ENCODE data around the gene LIPN.
A peak's percentile ranks its signal among the peaks of the same experiment; 100 is the strongest.

The LIPN gene

DNA sequence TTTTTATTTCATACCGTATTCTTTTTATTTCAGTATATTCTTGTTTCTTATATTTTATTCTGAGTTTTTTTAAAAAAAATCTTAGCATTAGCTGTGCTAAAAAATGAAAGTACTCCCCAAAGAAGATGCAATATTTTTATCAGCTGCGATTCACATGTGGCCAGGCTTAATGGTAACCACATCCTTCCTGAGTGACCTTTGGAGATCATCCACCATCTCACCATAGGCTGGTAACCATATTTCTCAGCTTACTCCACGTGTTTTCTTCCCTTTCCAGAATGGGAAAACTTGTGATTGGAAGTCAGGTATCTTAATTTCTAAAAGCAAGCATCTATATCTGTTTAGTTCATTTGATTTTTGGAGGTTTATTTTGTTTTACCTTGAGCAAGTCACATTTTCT is 23.9 kb downstream of the LIPN start:
- DNase-seq (ENCODE audit: low read depth) = no peak

DNA sequence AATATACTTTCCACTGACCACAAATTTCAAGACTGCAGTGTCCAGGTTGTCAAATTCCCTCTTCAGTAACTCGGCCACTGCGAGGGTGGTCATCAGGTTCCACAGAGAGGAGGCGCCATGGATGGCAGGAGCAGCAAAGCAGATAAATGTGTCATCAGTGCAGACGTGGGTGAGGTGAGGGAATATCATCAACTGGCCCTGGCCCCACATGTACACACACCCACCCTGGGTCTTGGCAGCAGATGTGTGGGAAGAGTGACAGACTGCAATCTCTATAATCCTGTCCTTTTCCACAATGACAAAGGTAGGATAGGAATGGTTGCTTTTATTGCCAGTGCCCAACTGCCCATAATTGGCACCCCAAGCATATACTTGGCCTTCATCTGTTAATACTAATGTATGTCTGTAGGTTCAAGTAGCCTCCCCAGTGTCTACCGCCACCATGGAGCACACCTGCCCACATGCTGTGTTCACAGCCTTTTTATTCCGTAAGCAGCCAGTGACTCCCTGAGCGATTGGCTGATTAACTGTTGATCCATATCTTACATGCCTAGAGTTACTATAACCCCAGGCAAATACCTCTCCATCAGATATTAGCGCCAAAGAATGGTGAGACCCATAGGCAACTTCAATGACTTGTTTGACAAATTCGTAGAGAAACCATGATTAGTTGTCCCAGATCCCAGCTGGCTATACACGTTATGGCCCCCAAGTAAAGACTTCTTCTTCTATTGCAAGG is 26.4 kb downstream of the LIPN start:
- no peak for DNase-seq (ENCODE audit: low read depth)

DNA sequence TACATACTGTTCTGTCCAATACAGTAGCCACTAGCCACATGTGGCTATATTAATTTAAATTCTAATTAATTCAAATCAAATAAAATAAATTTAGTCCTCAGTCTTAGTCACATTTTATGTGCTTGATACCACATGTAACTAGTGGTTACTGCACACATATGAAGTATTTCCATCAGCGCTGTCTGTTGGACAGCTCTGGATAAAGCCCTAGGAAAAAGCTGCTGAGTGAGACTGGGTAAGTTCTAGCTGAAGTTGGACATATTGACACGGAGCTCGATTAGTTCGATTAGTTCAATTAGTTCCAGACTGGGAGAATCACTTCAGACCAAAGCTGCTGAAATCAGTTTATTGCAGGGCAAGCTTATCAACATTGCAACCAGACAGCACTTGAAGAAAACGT is 27.6 kb downstream of the LIPN start:
- no peak for DNase-seq (ENCODE audit: low read depth)

DNA sequence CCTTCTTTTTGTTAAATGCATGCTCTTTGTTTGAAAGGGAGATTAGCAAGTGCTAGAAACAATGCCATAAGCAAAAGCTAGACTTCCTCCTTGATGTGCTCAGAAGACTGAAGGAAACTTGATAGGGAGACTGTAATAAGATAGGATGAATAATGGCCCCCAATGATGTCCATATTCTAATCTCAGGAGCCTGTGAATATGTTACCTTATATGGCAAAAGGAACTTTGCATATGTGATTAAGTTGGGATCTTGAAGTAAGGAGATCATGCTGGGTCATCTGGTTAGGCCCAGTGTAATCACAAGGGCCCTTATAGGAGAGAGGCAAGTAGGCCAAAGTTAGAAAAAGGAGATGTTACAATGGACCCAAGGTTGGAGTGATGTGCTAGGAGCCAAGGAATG is 29.1 kb downstream of the LIPN start:
- DNase-seq (ENCODE audit: low read depth) = no peak

DNA sequence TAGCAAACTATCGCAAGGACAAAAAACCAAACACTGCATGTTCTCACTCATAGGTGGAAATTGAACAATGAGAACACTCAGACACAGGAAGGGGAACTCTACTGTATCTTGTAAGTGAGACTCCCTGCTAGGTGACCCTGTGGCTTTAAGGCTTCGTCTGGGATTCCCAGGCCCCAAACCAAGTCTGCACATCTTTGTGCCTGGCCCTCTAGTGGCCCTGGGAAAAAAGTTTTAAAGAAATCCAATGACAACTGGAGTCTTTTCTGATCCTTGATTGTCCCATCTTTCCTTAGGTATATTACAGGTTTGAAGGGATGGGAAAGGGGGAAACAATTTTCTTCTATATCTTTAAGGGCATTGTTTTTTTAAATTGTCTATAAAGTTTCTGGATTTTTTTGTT is 32.1 kb downstream of the LIPN start:
- no peak for DNase-seq (ENCODE audit: low read depth)

DNA sequence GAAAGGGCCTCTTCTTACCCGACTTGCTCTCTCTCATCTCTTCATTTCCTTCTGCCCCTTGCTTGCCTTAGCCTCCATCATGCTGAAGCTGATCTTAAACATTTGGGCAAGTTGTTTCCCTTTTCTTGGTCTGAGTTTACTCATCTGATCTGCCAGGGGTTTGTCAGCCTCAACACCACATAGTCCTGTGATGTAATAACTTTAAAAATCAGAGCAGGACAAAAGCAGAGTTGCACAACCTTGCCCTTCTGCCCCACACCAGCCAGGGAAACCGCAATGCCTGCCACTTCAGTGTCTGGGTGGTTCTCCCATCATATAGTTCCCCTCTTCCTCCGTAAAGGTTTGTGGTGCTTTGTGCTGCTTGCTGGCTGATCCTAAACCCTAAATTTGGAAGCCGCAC is 32.8 kb downstream of the LIPN start:
- DNase-seq (ENCODE audit: low read depth) = no peak

DNA sequence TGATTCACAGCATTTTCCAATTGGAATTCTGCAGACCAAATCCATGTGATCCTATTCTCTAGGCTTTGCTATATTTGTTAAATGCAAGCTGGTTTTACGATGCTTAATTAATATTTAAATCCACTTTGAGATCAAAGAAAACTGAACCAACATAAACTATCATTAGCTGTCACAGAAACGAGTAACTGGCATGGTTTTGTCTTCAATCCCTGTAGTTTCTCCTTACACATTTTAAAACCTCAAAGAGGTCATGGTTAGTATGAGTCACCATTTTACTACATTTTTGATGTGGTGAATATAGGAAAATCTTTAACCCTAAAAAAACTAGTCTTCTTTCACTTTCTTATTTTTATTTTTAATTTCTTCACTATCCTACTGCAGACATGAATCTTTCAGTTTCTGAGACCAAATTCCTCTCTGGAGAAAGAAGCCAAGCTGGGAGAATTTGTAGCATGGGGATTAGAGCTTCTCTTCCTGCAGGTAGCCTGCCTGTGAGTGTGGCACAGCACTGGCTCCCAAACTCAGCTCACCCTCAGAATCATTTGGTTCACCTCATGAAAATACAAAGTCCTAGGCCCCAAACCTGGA is 34.0 kb downstream of the LIPN start:
- peak; percentile 64 for DNase-seq (ENCODE audit: low read depth)

DNA sequence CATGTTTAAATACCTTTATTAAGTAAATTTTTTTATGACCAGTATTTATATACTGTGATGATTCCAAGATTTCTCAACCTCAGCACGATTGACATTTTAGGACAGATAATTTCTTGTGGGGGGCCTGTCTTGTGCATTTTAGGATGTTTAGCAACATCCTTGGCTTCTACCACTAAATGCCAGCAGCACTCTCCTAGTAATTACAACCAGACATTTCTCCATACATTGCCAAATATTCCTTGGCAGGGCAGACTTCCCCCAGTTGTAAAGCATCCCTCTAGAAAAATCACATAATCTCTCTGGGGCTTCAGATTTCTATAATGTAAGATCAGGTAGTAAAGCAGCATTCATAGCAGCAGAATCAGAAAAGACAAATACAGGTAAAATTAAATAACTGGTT is 34.9 kb downstream of the LIPN start:
- no peak for DNase-seq (ENCODE audit: low read depth)

DNA sequence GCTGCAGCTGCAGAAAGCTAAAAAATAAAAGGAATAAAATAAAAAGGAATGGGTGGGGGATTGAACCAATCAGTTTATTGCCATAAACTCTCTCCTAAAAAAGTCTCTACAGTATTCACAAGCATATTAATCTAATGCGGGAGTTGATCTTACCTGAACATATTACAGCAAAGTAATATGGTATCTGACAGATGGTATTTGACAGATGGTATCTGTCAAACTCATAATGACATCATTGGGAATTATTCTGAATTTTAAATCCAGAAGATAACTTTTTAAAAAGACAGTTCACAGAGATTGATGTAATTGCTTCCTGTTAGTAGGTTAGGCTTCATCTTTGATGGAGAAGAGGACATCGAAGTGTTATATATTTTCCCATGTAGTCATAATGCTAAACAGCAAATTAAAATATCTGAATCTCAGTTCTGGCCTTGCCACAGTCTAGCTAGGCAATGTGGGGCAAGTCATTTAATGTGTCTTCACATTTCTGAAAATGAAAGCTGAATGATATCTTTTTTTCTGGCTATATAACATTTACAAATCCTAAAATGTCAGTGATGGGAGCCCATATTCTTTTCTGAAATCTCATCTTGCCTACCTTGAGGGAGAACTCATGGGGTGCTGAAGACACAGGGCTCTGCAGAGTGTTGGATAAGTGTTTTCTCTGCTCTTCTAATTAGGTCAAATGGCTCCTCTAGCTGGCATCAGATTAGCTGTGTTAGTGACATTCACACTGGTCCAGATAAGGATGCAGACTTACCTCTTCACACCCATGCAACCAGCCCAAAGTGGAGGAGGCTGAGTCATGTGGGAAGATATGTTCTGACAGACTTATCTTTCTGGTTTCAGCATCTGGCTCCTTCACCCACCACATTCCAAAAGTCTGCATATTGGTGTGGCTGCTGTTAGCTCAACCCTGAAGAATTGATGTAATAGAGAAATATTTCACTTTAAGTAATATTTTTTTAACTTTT is 40.6 kb downstream of the LIPN start:
- DNase-seq (ENCODE audit: low read depth) = no peak

DNA sequence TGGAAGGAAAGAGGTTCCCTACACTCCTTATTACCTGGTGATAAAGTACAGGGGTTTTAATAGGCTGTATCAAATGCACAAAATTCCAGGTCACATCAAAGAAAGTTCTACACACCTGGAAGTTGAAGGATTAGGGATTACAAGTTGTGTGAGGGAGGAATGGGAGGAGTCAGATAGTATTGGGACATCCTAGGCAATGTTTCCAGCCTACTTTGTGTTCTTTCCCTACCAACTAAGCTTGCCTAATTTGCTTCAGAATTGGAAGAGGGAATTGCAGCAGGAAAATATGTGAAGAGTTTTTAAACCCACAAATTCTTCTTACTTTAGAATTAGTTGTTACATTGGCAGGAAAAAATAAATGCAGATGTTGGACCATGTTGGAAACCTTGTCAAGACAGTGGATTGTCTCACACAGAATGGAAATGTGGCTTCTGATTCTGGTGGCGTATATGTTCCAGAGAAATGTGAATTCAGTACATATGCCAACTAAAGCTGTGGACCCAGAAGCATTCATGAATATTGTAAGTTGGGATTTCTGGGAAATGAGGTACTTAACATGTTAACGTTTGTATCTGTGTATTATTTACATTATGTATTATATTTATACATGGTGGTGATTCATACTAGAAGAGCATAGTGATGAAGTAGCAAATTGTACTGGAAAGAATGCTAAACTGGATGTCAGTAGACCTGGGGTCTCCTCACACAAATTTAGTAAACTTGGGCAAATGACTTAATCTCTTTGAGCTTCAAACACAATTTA is 42.9 kb downstream of the LIPN start, which contains the start of gene LIPM:
TSS of gene LIPM (plus strand) at position 208 of the 763 bp plus-strand sequence. CDS start at position 375, 167 bp downstream.
- no peak for DNase-seq (ENCODE audit: low read depth)

DNA sequence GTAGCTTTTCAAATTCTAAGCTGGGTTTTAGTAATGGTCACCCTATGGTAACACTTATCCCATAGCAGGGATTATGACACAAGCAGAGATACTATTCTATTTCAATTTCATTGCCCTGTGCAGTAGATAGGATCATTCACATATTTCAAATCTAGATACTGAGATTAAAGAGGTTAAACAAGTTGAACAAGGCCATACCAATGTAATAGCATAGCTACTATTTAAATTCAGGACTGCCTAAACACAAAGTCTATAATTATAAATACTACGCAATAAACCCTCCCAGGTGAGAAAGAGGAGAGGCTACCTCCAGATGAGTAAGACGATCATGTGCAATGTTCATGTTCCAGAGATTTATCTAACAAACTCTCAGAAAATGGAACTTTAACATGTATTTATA is 43.8 kb downstream of the LIPN start:
- DNase-seq (ENCODE audit: low read depth) = no peak

DNA sequence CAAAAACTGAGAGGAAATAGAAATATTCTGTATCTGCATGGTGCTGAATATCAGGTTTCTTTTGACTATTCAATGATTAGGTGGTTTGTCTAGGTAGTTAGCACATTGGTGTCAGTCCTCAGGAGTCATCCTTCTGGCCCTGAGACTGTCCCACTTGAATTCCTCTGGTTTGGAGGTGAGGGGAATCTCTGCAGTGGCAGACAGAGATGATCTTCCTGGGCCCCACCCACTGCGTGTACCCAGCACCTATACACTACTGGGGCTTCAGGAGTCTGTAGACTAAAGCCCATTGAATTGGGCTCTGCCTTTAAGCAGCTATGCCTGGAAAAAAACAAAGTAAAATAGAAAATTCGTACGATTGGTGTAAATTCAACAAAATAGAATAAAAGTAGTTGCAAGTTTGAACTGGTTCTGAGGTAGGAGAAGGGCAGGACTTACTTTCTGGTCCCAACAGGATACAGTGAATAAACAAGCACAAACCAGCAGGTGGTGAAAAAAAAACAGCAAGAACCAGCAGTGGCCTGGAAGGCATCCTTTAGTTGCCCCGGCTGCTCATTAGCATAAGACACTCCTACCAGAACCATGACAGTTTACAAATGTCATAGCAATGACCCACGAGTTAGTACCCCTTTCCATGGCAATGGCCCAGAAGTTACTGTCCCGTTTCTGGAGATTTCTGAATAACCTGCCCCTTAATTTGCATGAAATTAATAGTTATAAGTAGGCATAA is 44.4 kb downstream of the LIPN start:
- DNase-seq (ENCODE audit: low read depth) = no peak

DNA sequence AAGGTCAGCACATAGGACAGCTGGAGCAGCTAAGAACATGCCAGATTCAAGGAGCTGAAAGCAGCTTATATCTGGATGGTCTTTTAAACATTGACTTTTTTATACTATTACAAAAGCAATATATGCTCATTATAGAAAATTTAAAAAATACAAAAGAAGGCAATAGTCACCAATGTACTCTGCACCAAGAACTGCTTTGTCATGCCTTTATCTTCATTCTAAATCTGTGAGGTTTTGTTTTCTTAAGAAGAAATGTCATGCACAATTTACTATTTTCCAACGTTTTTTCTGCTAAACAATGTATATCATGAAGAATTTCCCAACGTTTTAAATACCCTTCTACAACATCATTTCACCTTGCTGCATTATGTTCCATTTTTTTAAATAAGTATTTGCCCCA is 45.5 kb downstream of the LIPN start:
- DNase-seq (ENCODE audit: low read depth) = no peak

DNA sequence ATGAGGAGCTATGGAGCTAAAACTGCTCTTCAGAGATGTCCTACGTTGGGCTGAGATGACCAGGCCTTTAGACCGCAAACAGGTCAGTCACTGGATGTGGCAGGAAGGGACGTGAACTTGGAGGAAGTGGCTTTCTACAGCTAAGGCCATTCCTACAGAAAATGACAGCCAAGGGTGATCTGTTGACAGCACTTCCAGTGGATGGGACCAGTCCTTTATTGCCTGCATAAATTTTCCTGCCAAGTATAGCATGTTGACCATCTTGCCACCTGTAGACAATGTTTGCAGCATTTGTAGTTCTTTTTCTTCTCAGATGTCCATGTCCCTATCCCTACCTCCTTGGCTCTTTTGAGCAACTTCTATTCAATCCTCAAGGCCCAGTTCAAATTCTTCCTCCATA is 46.1 kb downstream of the LIPN start:
- no peak for DNase-seq (ENCODE audit: low read depth)

DNA sequence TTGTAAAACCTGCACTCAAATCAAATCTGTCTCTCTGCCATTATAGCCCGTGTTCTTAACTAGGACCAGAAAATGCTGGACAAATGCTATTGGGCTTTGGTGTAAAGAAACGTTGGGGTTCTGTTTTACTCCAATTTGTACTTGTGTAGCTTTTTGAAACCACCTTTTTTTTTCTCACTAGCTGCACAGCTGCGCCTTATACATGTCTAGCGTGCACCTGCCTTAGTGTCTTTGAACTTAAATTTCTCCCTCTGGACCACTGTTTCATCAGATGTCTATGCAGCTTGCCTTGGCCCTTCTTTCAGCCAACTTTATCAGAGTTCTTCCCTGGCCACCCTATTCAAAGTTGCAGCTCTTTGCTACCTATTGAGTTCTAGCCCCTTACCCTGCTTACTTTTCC is 49.8 kb downstream of the LIPN start:
- DNase-seq (ENCODE audit: low read depth) = no peak

DNA sequence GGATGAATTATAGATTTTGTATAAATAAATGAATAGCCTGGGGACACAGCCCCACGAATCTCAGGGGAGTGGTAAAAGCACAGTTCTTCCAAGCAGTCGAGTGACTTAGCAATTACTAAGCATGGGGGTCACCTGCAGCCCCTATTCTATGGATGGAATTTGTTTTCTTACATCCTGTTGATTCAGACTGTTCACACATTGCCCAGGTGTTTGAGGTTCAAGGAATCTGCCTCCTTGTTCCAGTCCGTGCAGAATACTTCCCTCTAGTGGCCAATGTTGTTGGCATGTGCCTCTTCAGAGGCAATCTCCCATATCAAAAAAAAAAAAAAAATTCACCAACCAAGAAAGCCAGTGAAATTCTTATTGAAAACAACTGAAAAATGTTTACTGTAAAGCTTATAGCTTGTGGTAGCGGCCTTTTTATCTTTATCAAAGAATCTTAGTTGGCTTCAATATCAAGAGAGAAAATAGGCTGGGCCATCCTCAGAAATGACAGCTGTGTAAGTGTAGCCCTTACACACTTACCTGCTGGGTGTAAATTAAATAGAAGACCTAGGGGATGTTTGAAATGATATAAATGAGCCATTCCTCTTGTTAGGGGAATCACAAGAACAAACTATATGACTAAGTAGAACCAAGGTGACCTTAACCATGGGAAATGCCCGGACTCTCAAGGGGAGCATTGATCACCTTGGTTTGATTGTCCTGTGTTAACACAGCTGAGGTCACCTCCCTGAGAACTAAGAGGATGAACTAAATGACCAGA is 50.6 kb downstream of the LIPN start:
- DNase-seq (ENCODE audit: low read depth) = no peak

DNA sequence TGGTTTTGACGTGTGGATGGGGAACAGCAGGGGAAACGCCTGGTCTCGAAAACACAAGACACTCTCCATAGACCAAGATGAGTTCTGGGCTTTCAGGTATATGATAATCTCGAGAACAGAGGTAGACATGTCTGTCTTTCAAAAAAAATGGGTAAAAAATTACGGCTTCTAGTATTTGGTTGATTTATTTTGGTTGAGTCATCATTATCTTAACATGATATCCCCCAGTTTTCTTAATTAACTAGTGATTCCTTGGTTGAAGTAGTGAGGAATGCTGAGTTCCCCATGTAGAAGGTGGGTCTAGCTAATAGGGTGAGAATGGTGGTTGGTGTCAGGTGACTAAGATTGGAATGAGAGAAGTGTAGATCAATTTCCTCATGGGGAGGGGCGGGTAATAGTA is 53.4 kb downstream of the LIPN start:
- DNase-seq (ENCODE audit: low read depth) = no peak

DNA sequence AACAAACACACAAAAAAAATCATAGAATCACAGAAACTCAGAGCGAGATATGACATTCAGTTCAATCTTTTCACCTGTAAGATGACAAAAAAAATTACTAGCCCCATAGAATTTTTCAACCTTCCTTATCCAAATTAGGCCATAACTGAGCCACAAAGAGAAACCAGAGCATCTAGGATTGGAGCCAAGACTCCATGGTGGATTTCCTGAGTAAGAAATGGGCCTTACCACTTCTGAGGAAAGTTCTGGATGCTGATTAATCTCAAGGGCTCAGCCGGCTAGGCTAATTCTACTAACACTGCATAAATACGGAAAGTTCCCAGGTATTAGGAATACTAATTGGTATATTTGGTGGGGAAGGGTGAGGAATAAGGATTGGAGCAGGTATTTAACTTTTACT is 59.5 kb downstream of the LIPN start:
- peak; percentile 58 for DNase-seq (ENCODE audit: low read depth)

DNA sequence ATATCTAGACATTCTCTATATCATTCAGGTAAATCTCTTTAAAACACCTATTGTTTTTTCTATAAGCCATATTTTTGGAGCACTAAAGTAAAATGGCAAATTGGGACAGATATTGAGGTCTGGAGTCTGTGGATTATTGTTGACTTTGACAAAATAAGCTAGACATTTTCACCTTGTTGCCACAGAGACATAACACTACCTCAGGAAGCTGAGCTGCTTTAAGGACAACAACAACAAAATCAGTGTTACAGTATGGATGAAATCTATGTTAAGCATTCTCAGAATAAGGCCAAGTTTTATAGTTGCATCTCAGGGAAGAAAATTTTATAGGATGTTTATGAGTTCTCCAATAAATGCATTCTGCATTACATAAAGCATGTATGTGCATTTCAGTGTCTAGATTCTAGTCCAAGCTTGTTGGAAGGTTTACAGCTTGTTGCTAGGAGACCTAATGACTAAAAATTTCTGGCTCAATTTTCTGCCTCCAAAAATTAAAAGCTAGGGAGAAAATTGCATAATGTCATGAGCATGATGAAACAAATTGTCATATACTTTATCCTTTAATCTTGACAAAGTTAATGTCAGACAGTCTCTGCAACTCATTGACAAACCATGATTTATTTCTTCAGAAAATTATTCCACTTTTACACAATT is 61.1 kb downstream of the LIPN start:
- peak; percentile 88 for DNase-seq (ENCODE audit: low read depth)

DNA sequence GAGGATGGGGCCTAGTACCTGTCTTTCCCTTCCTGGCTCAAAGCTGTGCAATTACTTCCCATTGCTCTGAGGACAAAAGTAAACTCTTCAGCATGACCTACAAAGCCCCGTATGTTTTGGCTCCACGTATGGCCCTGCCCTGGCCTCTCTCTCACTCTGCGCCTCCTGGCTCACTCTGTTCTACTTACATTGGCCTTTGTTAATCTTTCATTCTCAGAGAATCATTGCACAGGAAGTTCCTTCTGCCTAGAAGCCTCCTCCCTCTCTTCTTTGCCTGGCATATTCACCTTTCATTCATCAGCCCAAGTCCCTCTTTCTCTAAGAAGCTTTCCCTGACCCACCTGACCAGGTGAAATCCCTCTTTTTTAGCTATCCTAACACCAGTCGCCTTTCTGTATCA is 66.6 kb downstream of the LIPN start:
- no peak for DNase-seq (ENCODE audit: low read depth)
